Cardiac muscle cell (in vitro differentiated cells and primary cell): ENCODE measurements around the gene SLC19A1. TPM values are rescaled to one million over a fixed set of nuclear protein-coding genes. Genes with fewer than 3 reads are reported as not detected.
"Not testable (repeated sequence)": the region's sequence is repeated elsewhere in the genome, so short reads cannot be mapped to it uniquely, and the experiment has no call there.

ENCODE experiments used
- DNase-seq, 2 donors: peaks; one replicate each; pipeline versions ENCODE4 v3.0.0 to v3.0.0-alpha.2; 2010 to 2017; ENCODE audit warnings: low read depth in 1 of 2, low spot score in 1 of 2
- H3K27ac ChIP-seq: fragments of 200-600 bp; sonication (generic); 2 replicates; pipeline ENCODE4 v1.5.1; 2016
- H3K27me3 ChIP-seq: fragments of 200-600 bp; sonication (generic); 2 replicates; pipeline ENCODE4 v1.6.0; 2016; ENCODE audit warnings: control low read depth
- H3K36me3 ChIP-seq: fragments of 200-600 bp; sonication (generic); 2 replicates; pipeline ENCODE4 v1.5.1; 2016; ENCODE audit warnings: control low read depth
- H3K4me1 ChIP-seq: fragments of 200-600 bp; sonication (generic); 2 replicates; pipeline ENCODE4 v1.8.1; 2017; ENCODE audit warnings: low read depth, mild to moderate bottlenecking, mixed run types
- H3K4me3 ChIP-seq: fragments of 200-600 bp; sonication (generic); 2 replicates; pipeline ENCODE4 v1.5.1; 2016; ENCODE audit warnings: mild to moderate bottlenecking
- H3K9me3 ChIP-seq: fragments of 200-600 bp; sonication (generic); 2 replicates; pipeline ENCODE4 v1.5.1; 2017; ENCODE audit warnings: low read depth, mild to moderate bottlenecking, control low read depth
- CTCF ChIP-seq: IDR thresholded peaks from 2 replicates; pipeline ENCODE4 v1.5.1; 2012; ENCODE audit warnings: low read depth, mild to moderate bottlenecking, low read length
- polyA plus RNA-seq: library from polyadenylated mRNA; unstranded; fragments of >200 nt; fragmentation: Nextera tagmentation; extraction: Ambion mirVana; gene quantifications from 2 replicates; pipeline ENCODE4 v1.2.1, GENCODE V29; 2016
- total RNA-seq: library from RNA; depleted of rRNA; stranded (reverse); fragments of >200 nt; gene quantifications from 2 replicates; pipeline ENCODE4 v1.2.3, GENCODE V29; 2016

SLC19A1 gene
- total and polyA plus RNA-seq, 2 experiments from 2014 or later: 25.4 to 50.3 TPM

DNA sequence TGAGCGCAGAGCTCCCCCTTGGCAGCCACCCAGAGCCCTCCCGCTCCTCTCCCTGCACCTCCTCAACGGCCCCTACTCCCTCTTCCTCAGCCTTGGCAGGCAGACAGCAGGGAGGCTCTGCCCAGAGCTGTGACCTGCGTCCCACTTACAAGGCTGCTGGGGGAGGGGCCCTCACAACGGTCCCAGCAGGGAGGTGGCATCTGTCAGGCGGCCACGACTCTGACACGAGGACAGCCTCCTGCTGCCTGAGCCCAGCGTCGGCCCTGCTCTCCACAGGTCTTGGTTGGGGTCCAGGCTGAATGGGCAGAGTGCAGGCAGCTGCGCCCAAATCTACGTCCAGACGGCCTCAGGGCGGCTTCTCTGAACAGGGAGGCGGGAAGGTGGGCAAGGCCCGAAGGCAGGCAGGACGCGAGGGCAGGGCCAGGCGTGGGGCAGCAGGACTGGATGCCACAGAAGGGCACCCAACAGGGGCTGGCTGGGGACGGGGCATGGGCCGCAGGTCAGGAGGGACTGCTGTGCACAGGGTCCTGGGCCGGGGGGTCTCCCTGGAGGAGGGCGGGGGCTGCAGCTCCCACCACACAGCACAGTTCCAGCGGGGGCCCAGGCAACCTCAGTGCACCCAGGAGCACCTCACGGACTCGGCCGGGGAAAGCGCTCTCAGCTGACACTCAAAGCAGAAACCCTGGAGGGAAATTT, 7.5 kb downstream of the SLC19A1 start:
- no peak for TF ChIP-seq CTCF
- peaks cover 17% of the 10 kb centered on the region for H3K4me1 ChIP-seq
- no peaks in the 10 kb centered on the region for H3K27me3 ChIP-seq
- no peak overlapping the region for H3K4me3 ChIP-seq
- no peaks in the 10 kb centered on the region for H3K9me3 ChIP-seq
- no peaks in the 10 kb centered on the region for H3K36me3 ChIP-seq
- peak overlapping the region; percentile 69 for H3K27ac ChIP-seq
- peak; percentile 38 to 90 for DNase-seq

DNA sequence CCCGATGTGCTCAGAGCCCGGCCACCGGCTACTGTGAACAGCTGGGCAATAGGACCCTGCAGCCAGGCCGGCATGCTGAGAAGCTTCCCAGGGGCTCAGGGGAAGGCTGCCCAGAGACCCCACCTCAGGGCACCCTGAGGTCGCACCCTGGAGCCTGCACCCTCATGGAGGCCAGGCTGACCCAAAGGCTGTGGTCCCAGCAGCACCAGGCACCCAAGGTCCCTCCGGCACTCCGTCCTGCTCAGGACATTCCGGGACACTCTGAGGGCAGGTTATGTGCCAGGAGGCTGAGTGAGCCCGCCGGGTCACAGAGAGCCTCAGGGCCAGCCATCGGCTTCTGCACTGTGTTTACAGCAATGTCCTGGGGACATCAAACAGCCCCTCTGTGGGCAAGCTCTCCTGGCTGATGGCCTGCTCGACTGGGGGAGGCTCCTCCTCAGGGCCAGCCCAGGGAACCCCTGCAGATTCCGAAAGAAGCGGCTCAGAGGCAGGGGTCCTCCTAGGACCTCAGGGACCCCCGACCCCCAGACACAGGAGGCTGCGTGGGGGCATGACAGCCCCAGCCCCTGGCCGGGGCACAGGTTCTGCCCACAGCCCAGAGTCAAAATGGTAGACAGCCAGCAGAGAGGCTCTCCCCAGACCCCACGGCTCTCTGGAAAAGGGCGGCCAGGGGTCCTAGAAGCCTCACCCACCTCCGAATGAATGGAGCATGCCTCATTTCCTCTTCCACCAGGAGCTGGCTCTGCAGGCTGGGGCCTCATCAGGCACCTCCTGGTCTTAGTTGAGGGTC, 8.2 kb downstream of the SLC19A1 start:
- Histone ChIP-seq H3K9me3 (no peaks in the 10 kb centered on the region), H3K36me3 (no peaks in the 10 kb centered on the region), H3K4me1 (peaks cover 17% of the 10 kb centered on the region), H3K4me3 (no peak overlapping the region), H3K27ac (peak overlapping the region; percentile 69), H3K27me3 (no peaks in the 10 kb centered on the region)
- TF ChIP-seq CTCF: no peak
- DNase-seq: no peak

DNA sequence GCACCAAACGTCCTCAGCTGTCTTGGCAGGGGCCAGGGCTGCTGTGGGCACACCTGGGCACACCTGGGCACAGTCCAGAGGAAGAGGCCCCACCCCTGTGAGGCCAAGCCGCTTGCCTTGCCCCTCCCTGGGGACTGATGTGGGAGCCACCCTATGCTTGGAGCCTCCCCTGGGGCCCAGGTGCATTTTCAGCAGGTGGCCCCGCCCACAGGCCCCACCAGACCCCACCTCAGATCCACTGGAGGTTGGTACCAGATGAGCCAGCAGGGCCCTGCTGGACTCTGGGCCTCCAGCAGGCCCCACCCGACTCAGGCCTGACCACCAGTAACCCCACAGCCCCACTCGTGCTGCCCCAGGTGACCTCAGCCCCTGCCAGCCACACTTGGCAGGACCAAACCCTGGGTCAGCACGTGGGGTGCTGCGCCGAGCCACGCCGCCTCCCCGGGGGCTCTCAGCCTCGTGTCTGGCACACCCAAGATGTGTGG, 8.8 kb downstream of the SLC19A1 start:
- Histone ChIP-seq H3K27ac (peak overlapping the region; percentile 69), H3K9me3 (no peaks in the 10 kb centered on the region), H3K27me3 (no peaks in the 10 kb centered on the region), H3K36me3 (no peaks in the 10 kb centered on the region), H3K4me1 (peaks cover 17% of the 10 kb centered on the region), H3K4me3 (no peak overlapping the region)
- TF ChIP-seq CTCF: no peak
- DNase-seq: no peak

DNA sequence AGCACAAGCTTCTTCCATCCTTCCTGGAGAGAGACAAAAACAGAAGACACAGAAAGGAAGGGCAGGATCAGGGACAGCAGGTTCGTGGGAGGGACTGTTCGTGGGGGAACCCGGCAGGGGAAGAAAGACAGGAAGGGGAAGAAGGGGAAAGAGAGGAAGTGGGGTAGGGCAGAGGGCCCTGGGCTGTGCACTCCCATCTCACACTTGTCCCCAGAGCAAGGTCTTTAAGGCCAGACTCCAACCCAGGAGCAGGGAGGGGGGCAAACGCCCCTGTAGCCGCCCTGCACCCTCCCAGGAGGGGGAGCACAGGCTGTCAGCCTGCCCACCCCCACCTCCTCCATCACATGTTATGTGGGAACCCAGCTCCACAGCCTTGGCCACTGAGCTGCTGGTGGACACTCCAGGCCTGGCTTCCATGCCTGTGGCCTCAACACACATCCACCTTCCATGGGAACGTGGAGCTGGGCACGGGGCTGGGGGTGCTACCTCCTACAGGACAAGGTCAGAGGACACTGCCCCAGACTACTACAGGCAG, 9.3 kb downstream of the SLC19A1 start:
- Histone ChIP-seq H3K27me3 (no peaks in the 10 kb centered on the region), H3K27ac (no peak overlapping the region), H3K9me3 (no peaks in the 10 kb centered on the region), H3K4me3 (no peak overlapping the region), H3K36me3 (no peaks in the 10 kb centered on the region), H3K4me1 (peaks cover 17% of the 10 kb centered on the region)
- no peak for TF ChIP-seq CTCF
- DNase-seq: no peak

- no peak overlapping the region for H3K27ac ChIP-seq
- DNase-seq: no peak
- H3K27me3 ChIP-seq: no peaks in the 10 kb centered on the region
- TF ChIP-seq CTCF: no peak
- H3K4me1 ChIP-seq: peaks cover 17% of the 10 kb centered on the region
- no peaks in the 10 kb centered on the region for H3K36me3 ChIP-seq
- no peak overlapping the region for H3K4me3 ChIP-seq
- no peaks in the 10 kb centered on the region for H3K9me3 ChIP-seq
Measured at GRCh38 chr21:45531393-45532215, 10.6 kb downstream of the SLC19A1 start.

- H3K4me3 ChIP-seq, H3K36me3 ChIP-seq, DNase-seq, H3K9me3 ChIP-seq, H3K27ac ChIP-seq, H3K27me3 ChIP-seq: not testable (repeated sequence)
- peaks cover 17% of the 10 kb centered on the region for H3K4me1 ChIP-seq
Measured at GRCh38 chr21:45531114-45531392, 11.2 kb downstream of the SLC19A1 start.
